ENCODE measurements around the gene RASL10B. TPM values are rescaled to one million over a fixed set of nuclear protein-coding genes. Genes with fewer than 3 reads are reported as not detected.

RASL10B gene
- total RNA-seq, 2 experiments from 2014 or later: 2.5 to 2.6 TPM

DNA sequence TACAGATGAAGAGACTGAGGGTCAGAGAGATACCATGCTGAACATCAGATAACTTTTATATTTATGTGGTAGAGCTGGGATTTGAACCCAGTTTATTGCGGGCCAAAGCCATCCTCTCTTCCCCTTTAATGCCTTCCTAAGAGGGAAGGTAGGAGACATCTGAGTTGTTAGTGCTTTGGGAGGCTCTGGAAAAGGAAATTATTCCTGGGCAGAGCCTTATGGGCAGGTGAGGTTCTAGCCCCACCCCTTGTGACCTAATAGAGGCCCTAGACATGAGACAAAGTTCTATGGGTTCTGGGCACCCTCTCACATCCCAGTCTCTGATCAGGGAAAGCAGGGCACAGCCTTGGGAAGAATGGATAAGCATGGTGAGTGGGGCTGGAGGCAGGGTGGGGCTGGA is 29.1 kb downstream of the RASL10B start, which contains the start of gene C17orf50:
Gene C17orf50 (plus strand): TSS at position 301 of the 400 bp plus-strand sequence. CDS start 55 bp downstream, at position 356.
- H3K36me3 Mint-ChIP-seq: no peaks in the 10 kb centered on the region
- no peaks in the 10 kb centered on the region for H3K27me3 Mint-ChIP-seq
- DNase-seq: no peak
- no peak within 1 kb of the TSS for H3K4me3 Mint-ChIP-seq
- peaks cover 11% of the 10 kb centered on the region for H3K4me1 Mint-ChIP-seq
- H3K9me3 Mint-ChIP-seq: no peaks in the 10 kb centered on the region
- no peak within 1 kb of the TSS for H3K27ac Mint-ChIP-seq

DNA sequence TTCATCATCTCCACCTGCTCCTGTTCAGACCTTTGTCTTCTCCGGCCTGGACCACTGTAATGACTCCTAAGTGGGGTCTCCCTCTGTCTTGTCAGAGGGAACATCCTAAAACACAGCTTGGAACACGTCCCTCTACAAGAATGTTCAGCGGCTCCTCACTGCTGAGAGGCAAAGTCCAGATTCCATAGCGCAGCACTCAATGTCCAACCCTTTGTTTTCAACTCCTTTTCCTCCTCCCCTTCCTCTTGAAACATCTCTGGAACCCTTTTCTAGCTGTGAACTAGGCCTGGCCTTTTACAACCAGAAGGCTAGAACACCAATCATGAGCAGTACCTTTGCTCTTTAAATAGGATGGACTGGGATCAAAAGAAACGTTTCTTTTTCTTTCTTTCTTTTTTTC is 30.2 kb downstream of the RASL10B start:
- Mint-ChIP-seq H3K4me1 (peaks cover 11% of the 10 kb centered on the region), H3K9me3 (no peaks in the 10 kb centered on the region), H3K27ac (no peak overlapping the region), H3K4me3 (no peak overlapping the region), H3K36me3 (no peaks in the 10 kb centered on the region), H3K27me3 (no peaks in the 10 kb centered on the region)
- no peak for DNase-seq

DNA sequence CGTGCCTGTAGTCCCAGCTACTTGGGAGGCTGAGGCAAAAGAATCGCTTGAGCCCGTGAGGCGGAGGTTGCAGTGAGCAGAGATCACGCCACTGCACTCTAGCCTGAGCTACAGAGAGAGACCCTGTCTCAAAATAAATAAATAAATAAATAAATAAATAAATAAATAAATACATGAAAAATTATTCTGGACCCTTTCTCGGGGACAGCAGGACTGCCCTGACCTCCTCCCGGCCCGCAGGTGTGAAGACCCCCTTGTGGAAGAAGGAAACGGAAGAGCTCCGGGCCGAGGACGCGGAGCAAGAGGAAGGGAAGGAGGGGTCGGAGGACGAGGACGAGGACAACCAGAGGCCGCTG is 32.3 kb downstream of the RASL10B start:
- Mint-ChIP-seq H3K9me3 (no peaks in the 10 kb centered on the region), H3K4me3 (peak overlapping the region; percentile 90), H3K4me1 (peaks cover 11% of the 10 kb centered on the region), H3K27me3 (no peaks in the 10 kb centered on the region), H3K27ac (peak overlapping the region; percentile 64), H3K36me3 (no peaks in the 10 kb centered on the region)
- no peak for DNase-seq

DNA sequence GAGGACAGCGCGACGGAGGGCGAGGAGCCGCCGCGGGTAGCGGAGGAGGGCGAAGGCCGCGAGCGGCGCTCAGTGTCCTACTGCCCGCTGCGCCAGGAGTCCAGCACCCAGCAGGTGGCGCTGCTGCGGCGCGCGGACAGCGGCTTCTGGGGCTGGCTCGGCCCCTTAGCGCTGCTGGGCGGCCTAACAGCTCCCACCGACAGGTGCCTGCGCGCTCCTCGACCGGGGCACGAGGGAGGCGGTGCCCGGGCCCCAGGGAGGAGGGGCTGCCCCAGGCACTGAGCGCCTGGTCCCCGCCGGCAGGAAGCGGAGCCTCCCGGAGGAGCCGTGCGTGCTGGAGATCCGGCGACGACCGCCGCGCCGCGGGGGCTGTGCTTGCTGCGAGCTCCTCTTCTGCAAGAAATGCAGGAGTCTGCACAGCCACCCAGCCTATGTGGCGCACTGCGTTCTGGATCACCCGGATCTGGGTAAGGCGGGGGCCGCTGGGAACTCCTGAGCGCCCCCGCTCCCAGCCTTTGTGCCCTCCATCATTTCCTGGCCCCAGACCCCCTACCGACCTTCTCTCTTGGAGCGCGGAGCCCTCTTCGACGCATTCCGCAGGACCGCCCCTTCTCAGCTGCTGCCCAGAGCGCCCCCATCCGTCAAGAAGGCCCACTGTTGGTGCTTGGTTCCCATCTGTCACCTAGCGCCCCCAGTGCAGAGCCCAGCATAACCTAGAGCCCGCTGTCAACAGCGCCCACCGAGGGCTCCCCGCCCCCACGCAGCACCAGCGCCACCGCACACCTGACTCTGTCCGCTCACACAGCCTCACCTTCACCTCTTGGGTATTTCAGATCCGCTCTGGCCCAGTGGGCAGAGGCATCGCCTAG is 32.9 kb downstream of the RASL10B start:
- Mint-ChIP-seq H3K27me3 (no peaks in the 10 kb centered on the region), H3K9me3 (no peaks in the 10 kb centered on the region), H3K36me3 (no peaks in the 10 kb centered on the region), H3K4me1 (peaks cover 11% of the 10 kb centered on the region), H3K27ac (peak overlapping the region; percentile 87), H3K4me3 (peak overlapping the region; percentile 90)
- peak; percentile 94 for DNase-seq

DNA sequence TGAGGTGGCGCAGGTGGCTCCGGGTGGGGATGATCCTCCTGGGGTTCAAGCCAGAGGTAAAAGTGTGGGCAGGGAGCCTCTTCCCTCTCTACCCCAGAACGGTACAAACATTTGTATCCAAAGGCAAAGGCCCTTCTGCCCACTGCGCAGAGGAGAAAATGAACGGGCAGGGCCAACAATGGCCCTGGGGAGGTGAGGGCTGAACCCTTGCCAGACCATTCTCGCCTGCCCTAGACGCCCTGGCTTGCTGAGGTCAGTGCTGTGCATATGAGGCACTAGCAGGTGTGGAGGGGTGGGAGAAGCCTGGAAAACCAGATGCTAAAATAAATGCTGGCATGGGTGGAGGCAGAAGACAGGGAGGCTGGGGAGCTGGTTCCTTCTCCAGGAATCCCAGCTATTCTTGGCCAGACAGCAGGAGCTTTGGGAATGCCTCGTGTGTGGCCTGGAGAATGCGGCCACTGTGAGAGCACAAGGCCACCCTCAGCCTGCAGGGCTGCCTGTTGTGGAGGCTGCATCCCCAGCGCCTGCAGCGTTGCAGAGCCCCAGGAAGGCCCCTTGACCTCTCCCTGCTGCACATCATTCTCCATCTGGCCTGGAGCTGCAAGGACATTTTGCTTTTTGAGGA is 33.8 kb downstream of the RASL10B start:
- H3K27me3 Mint-ChIP-seq: no peaks in the 10 kb centered on the region
- no peaks in the 10 kb centered on the region for H3K36me3 Mint-ChIP-seq
- no peak overlapping the region for H3K27ac Mint-ChIP-seq
- H3K9me3 Mint-ChIP-seq: no peaks in the 10 kb centered on the region
- H3K4me3 Mint-ChIP-seq: peak overlapping the region; percentile 90
- DNase-seq: no peak
- H3K4me1 Mint-ChIP-seq: peaks cover 11% of the 10 kb centered on the region

DNA sequence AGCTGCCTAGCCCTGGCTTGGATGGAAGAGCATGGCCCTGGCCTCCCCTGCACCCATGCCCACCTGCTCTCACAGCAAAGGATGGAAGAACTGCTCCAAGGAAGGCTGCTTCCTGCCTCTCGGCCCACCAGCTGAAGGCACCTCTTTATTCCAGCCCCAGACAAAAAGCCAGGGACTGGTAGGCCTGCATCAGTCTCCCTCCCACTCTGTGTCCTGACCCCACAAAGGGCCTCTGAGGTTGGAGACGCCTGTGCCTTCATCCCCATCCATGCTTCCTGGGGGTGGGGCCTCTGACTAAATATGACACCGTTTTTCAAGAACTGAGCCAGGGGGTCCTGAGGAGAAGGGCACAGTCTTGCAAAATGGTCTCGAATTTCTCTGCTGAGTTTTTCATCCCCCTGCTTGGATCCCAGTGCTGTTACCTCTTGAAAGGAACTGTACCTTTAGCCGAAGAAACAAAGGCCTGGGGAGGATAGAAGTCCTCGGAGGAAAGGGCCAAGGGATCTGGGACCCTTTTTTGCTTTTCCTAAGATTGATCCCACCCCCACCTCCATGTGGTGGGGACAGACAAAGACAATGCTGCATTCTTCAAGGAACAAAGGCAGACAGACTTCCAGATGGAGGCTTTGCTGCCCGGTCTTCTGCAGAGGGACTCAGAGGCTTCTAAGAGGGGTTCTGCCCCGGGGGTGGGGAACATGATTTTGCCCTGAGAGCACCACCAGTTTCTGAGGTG is 34.5 kb downstream of the RASL10B start:
- peaks cover 11% of the 10 kb centered on the region for H3K4me1 Mint-ChIP-seq
- no peak overlapping the region for H3K27ac Mint-ChIP-seq
- DNase-seq: no peak
- no peak overlapping the region for H3K4me3 Mint-ChIP-seq
- H3K27me3 Mint-ChIP-seq: no peaks in the 10 kb centered on the region
- H3K36me3 Mint-ChIP-seq: no peaks in the 10 kb centered on the region
- no peaks in the 10 kb centered on the region for H3K9me3 Mint-ChIP-seq

DNA sequence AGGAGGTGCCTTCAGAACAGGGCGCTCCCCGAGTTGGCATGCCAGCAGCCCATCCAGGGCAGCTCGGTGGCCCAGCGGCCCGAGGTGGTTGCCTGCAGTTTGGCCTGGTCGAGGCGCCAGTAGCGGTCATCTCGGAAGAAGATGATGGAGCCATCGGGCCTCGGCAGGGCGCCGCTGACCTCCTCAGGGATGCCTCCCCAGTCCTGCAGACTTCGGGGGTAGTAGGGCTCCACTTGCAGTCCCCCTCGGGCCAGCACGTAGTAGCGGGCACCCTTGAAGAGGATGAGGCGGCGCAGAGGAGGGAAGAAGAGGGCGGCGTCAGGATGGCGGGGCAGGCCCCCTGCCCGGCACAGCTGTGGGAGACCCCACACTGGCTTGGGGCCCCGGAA is 35.0 kb downstream of the RASL10B start:
- DNase-seq: no peak
- Mint-ChIP-seq H3K9me3 (no peaks in the 10 kb centered on the region), H3K4me1 (peaks cover 11% of the 10 kb centered on the region), H3K27ac (no peak overlapping the region), H3K27me3 (no peaks in the 10 kb centered on the region), H3K36me3 (no peaks in the 10 kb centered on the region), H3K4me3 (no peak overlapping the region)

DNA sequence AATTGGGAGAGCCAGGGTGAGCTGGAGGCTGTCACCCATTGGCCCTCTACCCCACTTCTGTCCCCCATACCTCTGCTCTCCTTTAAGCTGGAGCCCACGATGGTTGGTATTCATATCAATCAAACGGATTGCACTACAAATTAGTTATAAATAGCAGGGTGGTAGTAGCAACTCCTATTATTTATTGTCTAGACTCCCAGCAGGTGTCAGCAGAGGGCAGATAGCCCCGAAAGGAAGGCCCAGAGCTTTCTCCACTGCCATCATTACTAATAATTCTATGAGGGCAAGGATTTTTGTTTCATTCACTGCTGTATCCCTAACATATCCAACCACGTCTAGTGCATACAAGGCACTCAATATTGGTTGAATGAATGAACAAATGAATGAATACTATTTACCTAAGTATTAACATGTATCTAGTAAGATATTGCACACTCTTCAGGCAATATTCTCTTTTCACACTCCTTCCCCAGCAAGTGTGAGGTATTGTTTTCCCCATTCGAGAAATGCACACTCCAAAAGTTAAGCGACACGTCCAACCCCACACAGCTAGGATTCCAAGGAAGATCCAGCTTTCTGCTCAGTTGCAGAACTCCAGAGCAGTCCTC is 35.6 kb downstream of the RASL10B start:
- no peak for DNase-seq
- H3K27me3 Mint-ChIP-seq: no peaks in the 10 kb centered on the region
- no peaks in the 10 kb centered on the region for H3K9me3 Mint-ChIP-seq
- no peak overlapping the region for H3K4me3 Mint-ChIP-seq
- H3K4me1 Mint-ChIP-seq: peaks cover 11% of the 10 kb centered on the region
- H3K27ac Mint-ChIP-seq: no peak overlapping the region
- H3K36me3 Mint-ChIP-seq: no peaks in the 10 kb centered on the region

DNA sequence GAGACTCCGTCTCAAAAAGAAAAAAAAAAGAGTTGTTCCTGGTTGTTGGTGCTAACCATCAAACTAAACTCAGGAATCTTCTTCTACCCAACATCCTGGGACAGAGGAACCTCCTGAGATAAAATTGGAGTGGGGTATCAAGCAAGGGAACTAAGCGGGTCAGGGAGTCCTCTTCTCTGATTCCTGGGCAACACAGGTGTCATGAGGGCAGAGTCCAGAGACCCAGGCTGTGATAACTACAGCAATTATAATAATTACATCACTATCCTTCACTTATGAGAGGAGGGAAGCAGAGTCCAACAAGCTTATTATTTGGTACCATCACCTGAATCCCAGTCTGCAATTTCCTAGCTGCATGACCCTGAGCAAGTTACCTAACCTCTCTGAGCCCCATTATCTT is 37.4 kb downstream of the RASL10B start:
- Mint-ChIP-seq H3K27ac (no peak overlapping the region), H3K27me3 (no peaks in the 10 kb centered on the region), H3K9me3 (no peaks in the 10 kb centered on the region), H3K36me3 (no peaks in the 10 kb centered on the region), H3K4me1 (peaks cover 10% of the 10 kb centered on the region), H3K4me3 (no peak overlapping the region)
- DNase-seq: no peak

DNA sequence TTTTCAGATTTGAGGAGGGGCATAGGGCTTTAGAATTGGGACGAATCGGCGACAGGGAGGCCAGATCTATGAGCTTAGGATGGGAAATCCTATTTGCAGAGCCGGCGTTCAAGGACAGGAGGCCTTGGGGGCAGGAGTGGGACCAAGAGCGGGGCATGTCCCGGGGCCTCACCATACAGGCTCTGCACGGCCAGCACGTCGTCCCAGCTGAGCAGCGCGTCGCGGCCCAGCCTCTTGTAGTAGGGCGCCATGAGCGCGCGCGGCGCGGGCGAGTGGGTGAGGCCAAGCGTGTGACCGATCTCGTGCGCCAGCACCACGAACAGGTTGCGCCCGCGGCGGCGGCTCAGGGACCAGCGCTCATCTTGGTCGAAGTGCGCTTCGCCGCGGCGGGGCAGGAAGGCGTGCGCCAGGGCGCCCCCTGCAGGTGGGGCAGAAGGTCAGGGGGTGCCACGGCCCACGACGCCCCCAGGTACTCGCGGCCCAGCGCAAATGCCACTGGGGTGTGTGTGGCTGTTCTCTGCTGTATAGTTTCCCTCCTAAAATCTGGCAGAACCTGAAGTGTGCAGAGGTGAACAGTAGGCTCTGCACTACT is 38.6 kb downstream of the RASL10B start:
- Mint-ChIP-seq H3K27ac (no peak overlapping the region), H3K4me3 (no peak overlapping the region), H3K27me3 (no peaks in the 10 kb centered on the region), H3K9me3 (no peaks in the 10 kb centered on the region), H3K36me3 (no peaks in the 10 kb centered on the region), H3K4me1 (peaks cover 5% of the 10 kb centered on the region)
- DNase-seq: no peak

DNA sequence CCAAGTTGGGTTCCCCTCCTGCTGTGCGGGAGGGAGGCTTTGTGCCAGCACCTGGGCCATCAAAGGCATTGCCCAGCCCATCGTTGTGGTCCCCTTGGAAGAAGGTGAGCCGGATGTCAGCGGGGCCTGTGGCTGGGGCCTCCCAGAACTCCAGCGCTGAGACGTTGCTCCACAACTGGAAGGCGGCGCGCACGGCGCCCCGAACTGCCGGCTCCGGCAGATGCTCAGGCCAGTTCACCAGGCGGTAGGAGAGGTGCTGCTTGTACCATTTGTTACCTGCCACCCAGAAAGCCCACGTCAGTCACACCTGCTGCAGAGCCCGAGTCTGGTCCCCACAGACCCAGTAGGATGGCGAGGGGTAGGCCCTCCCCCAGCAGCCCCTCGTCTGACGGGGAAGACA is 41.7 kb downstream of the RASL10B start:
- H3K4me1 Mint-ChIP-seq: peaks cover 2% of the 10 kb centered on the region
- peaks cover 1% of the 10 kb centered on the region for H3K36me3 Mint-ChIP-seq
- no peak overlapping the region for H3K4me3 Mint-ChIP-seq
- DNase-seq: no peak
- no peaks in the 10 kb centered on the region for H3K27me3 Mint-ChIP-seq
- no peak overlapping the region for H3K27ac Mint-ChIP-seq
- no peaks in the 10 kb centered on the region for H3K9me3 Mint-ChIP-seq

DNA sequence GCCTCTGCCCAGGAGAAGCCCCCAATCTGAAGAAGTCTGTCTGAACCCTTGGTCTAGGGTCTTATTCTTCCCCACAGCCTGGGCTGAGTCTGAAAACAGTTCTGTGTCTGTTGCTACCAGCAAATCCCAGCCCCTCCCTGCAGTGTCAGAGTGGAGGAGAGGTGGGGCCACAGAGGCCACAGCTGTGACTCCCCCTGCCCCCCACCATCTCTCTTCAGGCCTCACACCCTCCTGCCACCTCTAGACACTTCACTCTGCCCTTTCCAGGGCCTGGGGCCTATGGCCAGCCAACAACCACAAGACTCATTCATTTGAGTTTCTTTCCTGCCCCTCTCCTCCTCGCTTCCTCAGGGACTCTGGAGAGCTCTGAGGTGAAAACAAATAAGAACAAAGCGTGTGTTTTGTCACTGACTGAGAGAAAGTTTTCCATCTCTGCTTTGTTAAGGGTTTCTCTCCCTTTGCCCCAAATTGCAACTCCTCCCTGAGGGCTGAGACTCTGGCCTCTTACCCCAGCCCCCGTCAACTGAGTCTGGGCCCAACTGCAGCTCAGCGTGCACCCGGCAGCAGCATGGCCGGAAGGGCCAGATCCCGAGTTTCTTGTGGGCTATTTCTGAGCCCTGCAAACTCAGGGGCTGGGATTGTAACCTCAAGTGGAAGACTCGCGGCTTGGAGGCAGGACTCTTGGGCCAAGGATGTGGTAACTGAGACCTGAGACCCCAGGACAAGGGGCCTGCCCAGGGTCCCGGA is 42.4 kb downstream of the RASL10B start:
- DNase-seq: no peak
- Mint-ChIP-seq H3K4me3 (no peak overlapping the region), H3K27me3 (no peaks in the 10 kb centered on the region), H3K4me1 (peaks cover 2% of the 10 kb centered on the region), H3K9me3 (no peaks in the 10 kb centered on the region), H3K27ac (no peak overlapping the region), H3K36me3 (peaks cover 1% of the 10 kb centered on the region)

DNA sequence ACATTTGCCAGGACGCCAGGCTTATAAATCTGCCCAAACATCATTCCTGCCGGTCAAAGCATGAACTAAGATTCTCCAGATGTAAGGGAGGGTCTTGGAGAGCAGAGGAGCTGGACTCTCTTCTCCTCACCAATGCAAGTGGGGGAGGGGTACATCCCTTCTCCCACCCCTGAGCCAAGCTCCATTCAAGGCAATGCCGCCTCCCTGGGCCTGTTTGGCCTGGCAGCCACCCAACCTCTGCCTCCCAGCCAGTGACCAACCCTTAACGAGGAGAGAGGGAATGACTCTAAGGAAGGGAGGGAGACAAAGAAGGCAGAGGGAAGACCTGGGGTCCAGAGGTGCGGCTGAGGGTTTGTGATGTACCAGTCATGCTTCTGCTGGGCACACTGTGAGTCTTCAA is 43.1 kb downstream of the RASL10B start:
- Mint-ChIP-seq H3K4me1 (peaks cover 2% of the 10 kb centered on the region), H3K27me3 (no peaks in the 10 kb centered on the region), H3K36me3 (peaks cover 1% of the 10 kb centered on the region), H3K9me3 (no peaks in the 10 kb centered on the region), H3K4me3 (no peak overlapping the region), H3K27ac (no peak overlapping the region)
- DNase-seq: no peak

DNA sequence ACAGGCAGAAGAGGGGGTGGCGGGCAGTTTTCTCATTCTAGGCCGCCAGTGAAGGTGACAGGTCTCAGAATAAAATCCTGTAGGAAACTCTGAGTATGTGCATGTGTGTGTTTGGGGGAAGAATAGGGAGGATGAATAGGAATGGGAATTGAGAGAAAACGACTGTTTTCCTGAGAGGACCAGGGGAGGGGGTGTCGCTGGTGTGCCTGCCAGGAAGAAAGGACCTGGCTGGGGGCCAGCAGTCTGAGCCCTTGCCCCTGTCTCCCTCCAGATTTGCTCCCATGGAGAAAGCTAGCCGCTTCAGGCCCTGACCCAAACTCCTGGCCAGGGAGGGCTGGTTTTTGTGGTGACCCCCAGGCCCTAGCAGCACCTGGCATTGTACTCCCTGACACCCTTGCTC is 43.6 kb downstream of the RASL10B start:
- H3K27me3 Mint-ChIP-seq: no peaks in the 10 kb centered on the region
- peaks cover 1% of the 10 kb centered on the region for H3K36me3 Mint-ChIP-seq
- peaks cover 2% of the 10 kb centered on the region for H3K4me1 Mint-ChIP-seq
- H3K27ac Mint-ChIP-seq: no peak overlapping the region
- DNase-seq: no peak
- H3K9me3 Mint-ChIP-seq: no peaks in the 10 kb centered on the region
- no peak overlapping the region for H3K4me3 Mint-ChIP-seq
